Effector memory CD4-positive, alpha-beta T cell (primary cell): Measurements from ENCODE around the gene TGFBI.

Source experiments
- DNase-seq, 3 donors: peaks; one replicate each; pipeline ENCODE4 v3.0.0-alpha.2; 2020
- H3K27ac ChIP-seq: 2 replicates; pipeline ENCODE4 v1.7.0; 2013; ENCODE audit warnings: mild to moderate bottlenecking, low read length, moderate library complexity; ENCODE audit not compliant: insufficient read depth, poor library complexity, severe bottlenecking
- H3K27me3 ChIP-seq: replicated peaks from 2 replicates; pipeline ENCODE4 v1.7.0; 2013; ENCODE audit warnings: mild to moderate bottlenecking, low read length; ENCODE audit not compliant: insufficient read depth, control insufficient read depth, poor library complexity, severe bottlenecking
- H3K36me3 ChIP-seq: 2 replicates; pipeline ENCODE4 v1.7.0; 2013; ENCODE audit warnings: mild to moderate bottlenecking, low read length, moderate library complexity; ENCODE audit not compliant: control insufficient read depth, insufficient read depth
- H3K4me1 ChIP-seq: 2 replicates; pipeline ENCODE4 v1.7.0; 2013; ENCODE audit warnings: low read length, mild to moderate bottlenecking; ENCODE audit not compliant: control insufficient read depth, insufficient read depth, poor library complexity, severe bottlenecking
- H3K4me3 ChIP-seq: 2 replicates; pipeline ENCODE4 v1.7.0; 2013; ENCODE audit warnings: low read length, low read depth, mild to moderate bottlenecking; ENCODE audit not compliant: insufficient read depth, poor library complexity, severe bottlenecking
- H3K9me3 ChIP-seq: 2 replicates; pipeline ENCODE4 v1.7.0; 2013; ENCODE audit warnings: mild to moderate bottlenecking, low read length, moderate library complexity; ENCODE audit not compliant: control insufficient read depth

The TGFBI gene

DNA sequence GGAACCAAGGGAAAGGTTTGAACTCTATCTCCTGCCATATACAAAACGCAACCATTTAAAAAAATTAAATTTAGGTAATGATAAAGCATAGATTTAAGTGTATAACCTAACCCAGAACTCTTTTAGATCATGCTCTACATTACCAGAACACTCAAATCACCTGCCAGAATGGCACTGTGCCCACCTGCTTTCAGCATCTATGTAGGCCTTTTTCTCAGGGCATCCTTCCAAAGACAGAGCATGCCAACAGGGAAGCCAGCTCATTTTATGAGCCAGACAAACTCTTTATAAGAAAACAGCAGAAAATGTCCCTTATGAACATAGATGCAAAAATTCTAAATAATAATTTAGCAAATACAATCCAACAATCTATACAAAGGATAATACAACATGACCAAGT, 55.9 kb downstream of the TGFBI start:
- DNase-seq = no peak
- Histone ChIP-seq H3K27ac (no peak overlapping the region), H3K4me1 (no peaks in the 10 kb centered on the region), H3K4me3 (no peak overlapping the region), H3K9me3 (no peaks in the 10 kb centered on the region), H3K36me3 (no peaks in the 10 kb centered on the region), H3K27me3 (no peaks in the 10 kb centered on the region)

DNA sequence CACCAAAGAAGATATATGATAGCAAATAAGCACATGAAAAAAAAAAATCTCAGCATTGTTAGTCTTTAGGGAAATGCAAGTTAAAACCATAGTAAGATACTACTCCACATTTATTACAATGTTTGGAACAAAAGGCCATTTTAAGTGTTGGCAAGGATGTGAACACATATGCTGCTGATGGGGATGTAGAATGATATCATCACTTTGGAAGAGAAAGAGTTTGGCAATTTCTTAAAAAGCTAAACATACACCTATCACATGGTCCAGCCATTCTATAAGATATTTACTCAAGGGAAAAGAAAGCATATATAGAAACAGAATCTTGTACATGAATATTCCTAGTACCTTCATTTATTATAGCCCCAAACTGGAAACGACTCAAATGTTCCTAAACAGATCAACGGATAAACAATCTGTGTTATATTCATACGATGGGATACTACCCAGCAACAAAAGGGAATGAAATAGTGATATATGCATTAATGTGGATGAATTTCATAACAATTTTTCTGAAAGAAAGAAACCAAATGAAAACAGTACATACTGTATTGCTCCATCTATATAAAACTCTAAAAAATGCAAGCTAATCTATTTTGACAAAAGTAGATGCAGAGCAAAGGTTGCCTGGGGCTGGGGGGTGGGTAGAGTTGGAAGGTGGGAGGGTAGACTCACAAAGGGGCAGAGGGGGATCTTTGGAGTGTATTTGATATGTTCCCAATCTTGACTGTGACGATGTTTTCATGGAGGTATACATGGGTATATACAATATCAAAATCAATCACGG, 58.2 kb downstream of the TGFBI start:
- no peak for DNase-seq
- Histone ChIP-seq H3K9me3 (no peaks in the 10 kb centered on the region), H3K27me3 (no peaks in the 10 kb centered on the region), H3K36me3 (no peaks in the 10 kb centered on the region), H3K4me1 (no peaks in the 10 kb centered on the region), H3K4me3 (no peak overlapping the region), H3K27ac (no peak overlapping the region)

DNA sequence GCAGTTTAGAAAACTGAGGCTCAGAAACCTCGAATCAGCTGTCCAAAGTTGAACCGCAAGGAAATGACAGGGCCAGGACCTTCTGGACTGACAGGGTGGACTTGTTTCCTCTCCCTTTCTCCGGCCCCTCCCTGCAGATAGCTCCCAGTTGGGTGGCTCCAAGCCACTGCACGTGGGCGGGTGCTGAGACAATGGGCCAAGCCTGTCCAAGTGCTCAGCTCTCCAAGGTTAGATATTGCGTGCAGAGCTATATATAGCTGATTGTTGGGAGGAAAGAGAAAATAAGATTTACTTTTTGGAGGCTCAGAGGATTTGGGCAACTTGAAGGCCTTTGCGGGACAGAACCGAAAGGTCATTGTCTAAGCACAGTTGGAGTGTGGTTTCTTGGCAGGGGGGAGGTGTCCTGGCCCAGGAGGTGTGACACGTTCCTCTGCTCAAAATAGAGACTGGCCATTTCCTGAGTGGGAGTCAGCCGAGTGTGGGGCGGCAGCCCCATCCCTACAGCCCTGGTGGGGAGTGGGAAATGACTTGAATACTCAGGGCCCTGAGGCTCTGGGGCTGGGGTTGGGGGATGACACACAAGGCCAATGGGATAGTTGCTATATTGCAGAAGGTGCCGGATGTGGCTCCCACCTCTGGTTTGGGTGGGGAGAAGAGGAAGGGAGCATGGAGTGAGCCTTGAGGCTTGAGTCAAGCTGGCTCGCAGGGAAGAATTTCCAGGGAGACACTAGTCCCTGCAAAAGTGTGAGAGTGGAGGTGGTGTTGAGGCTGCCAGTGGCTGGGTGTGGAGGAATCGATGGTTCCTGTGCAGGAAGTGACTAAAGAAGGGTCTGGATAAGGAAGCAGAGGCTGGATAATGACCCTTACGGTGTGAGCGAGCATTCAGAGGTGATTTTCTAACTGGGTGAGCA, 59.4 kb downstream of the TGFBI start:
- Histone ChIP-seq H3K4me3 (no peak overlapping the region), H3K27ac (no peak overlapping the region), H3K9me3 (no peaks in the 10 kb centered on the region), H3K27me3 (no peaks in the 10 kb centered on the region), H3K36me3 (no peaks in the 10 kb centered on the region), H3K4me1 (no peaks in the 10 kb centered on the region)
- no peak for DNase-seq

DNA sequence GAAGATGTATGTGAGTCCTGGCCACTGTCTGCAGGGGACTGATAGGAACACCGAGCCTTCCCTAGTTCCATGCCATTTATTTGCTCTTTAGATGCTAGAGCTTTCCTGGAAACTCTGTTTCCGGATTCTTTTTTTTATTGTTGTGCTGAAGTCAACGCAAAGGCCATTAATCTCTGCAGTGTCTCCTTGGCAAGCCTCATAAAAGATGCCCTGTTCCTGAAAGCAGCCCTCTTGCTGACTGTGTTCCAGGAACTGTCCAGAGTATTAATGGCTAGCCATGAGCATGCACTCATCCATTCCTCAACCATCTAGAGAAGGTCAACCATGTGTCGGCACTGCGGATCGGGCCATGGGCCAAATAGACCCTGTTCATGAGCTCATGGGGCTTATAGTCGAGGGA, 61.0 kb downstream of the TGFBI start:
- H3K36me3 ChIP-seq = no peaks in the 10 kb centered on the region
- H3K4me1 ChIP-seq = no peaks in the 10 kb centered on the region
- no peak overlapping the region for H3K4me3 ChIP-seq
- H3K9me3 ChIP-seq = no peaks in the 10 kb centered on the region
- DNase-seq = no peak
- H3K27me3 ChIP-seq = no peaks in the 10 kb centered on the region
- H3K27ac ChIP-seq = no peak overlapping the region

DNA sequence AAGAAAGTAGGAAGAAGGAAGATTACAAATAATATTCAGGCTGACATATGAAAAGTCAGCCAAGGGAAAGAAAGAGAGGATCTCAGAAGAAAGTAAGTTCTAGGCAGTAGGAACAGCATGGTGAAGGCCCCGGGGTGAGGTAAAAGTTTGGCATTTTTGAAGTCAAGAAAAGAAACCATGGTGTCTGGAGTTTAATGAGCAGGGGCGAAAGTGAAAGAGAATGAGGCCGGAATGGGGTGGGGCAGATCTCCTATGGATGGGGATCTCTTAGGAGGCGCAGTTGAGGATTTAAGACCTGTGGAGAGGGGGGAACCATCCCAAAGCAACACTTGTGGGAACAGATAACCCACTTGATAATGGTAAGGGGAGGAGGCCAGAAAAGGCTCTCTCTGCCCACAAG, 61.5 kb downstream of the TGFBI start:
- no peaks in the 10 kb centered on the region for H3K36me3 ChIP-seq
- no peak overlapping the region for H3K27ac ChIP-seq
- no peak overlapping the region for H3K4me3 ChIP-seq
- no peaks in the 10 kb centered on the region for H3K4me1 ChIP-seq
- H3K27me3 ChIP-seq = no peaks in the 10 kb centered on the region
- no peak for DNase-seq
- no peaks in the 10 kb centered on the region for H3K9me3 ChIP-seq

DNA sequence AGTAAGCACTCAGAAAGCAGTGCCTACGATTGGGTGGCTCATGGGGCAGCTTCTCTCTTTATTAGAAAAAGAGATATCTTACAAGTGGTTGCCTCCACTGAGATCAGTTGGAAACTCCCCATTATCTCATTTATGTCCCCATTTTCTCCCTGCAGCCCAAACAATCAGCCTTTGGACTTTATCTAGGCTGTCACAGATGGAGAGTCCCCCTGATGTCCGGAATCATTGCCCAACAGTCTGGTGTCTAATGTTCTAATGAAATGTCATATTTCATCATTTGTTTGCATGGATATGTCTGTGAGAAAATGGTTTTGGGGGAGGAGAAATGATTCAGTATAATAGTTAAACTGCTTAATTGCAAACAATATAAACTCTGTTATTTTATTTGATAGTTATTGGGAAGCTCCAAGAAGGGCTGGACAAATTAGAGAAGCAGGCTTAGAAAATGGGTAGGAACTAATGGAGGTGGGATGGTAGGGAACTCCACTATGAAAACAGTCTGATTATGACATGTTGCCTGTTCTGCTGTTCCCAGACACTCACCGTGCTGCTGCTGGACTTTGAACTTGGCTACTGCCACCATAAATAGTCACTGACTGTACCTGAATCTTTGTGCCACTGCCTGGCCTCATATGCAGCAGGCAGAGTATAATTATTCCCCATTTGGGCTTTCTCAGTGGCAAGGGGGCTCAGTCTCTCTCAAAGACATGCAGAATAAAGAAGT, 65.6 kb downstream of the TGFBI start:
- no peaks in the 10 kb centered on the region for H3K36me3 ChIP-seq
- no peaks in the 10 kb centered on the region for H3K4me1 ChIP-seq
- no peaks in the 10 kb centered on the region for H3K27me3 ChIP-seq
- H3K27ac ChIP-seq = no peak overlapping the region
- H3K9me3 ChIP-seq = no peaks in the 10 kb centered on the region
- H3K4me3 ChIP-seq = no peak overlapping the region
- DNase-seq = no peak

DNA sequence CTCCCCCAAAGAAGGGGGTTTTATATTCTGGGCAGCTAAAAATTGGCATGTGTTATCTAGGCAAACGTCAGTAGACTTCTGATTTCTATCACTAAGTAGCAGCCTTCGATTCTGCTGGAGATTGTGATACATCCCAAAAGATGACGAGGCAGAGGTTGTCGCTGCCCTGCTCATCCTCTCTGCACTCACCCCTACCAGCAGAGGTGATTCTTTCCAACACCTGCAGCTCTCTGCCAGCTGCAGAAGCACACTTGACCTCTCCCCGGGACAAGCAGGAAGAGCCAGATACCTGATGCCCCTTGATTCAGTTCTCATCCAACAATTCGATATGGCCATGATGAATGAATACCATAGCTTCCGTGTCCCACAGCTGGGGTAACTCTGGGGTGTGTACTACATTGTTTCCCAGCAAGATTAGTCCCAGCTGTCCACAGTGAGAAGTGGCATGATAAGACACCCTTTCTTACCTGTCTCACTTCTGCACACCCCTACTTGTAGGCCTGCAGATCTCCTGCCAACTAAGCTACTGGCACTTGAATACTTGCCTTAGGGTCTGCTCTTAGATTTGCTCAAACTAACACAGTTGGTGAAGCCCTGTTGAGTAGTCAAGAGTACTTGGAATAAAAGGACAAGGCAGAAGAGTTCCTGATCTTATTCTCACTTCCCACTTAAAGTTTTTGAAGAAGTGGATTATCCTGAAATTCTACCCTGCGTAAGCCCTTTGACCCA, 66.3 kb downstream of the TGFBI start:
- H3K4me1 ChIP-seq = no peaks in the 10 kb centered on the region
- no peak overlapping the region for H3K4me3 ChIP-seq
- H3K27me3 ChIP-seq = no peaks in the 10 kb centered on the region
- no peak for DNase-seq
- no peaks in the 10 kb centered on the region for H3K36me3 ChIP-seq
- no peaks in the 10 kb centered on the region for H3K9me3 ChIP-seq
- no peak overlapping the region for H3K27ac ChIP-seq

DNA sequence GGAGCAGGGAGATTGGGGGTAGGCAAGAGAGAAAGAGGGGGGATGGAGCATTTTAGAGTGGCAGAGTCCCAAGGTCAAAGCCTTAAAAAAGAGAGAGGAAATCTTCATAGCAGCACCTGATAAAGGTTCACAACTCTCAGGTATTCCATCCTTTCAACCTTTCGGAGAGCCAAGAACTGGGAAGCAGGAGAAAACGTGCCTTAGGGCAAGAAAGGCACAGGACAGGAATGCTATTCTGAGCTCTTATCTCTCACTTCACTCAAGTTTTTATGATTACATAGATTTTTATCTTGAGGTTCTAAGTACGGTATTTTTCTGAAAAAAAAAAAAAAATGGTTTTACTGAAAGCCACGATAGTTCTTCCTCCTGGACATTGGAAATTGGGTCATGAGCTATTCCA, 69.4 kb downstream of the TGFBI start:
- H3K27me3 ChIP-seq = no peaks in the 10 kb centered on the region
- H3K9me3 ChIP-seq = no peaks in the 10 kb centered on the region
- no peaks in the 10 kb centered on the region for H3K4me1 ChIP-seq

DNA sequence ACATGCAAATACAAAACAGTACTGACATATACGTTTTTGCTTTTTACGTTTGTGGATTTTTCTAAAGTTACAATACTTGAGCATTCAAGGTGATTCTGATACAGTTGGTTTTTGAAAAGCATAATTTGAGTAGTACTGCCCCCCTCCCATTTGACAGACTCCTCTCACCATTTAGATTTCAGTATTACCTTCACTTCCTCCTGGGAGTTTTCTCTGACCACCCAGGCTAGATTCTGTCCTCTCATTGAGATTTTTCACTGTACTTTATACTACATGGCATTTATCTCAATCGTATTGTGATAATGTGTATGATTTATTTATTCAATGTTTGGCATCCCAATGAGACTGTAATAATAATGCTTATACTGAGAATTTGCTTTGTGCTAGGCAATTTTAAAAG, 71.1 kb downstream of the TGFBI start:
- Histone ChIP-seq H3K36me3 (no peaks in the 10 kb centered on the region), H3K4me3 (no peak overlapping the region), H3K27ac (no peak overlapping the region), H3K4me1 (no peaks in the 10 kb centered on the region), H3K27me3 (no peaks in the 10 kb centered on the region), H3K9me3 (no peaks in the 10 kb centered on the region)
- no peak for DNase-seq

More for the DNA sequence above, 69.4 kb downstream of the TGFBI start:
- DNase-seq = no peak
- Histone ChIP-seq H3K27ac (no peak overlapping the region), H3K4me3 (no peak overlapping the region), H3K36me3 (no peaks in the 10 kb centered on the region)
